GM23338 (cell line): ENCODE results near the gene ADCY1. TPM values are rescaled to one million over a fixed set of nuclear protein-coding genes. Genes with fewer than 3 reads are reported as not detected.

Source experiments
- ATAC-seq: fragments of 200-7000 bp; cut with Tn5 transposase; 3 replicates; pipeline ENCODE4 v1.9.1; 2020
- DNase-seq: peaks from one replicate; pipeline ENCODE4 v3.0.0-alpha.2; 2015; ENCODE audit warnings: low spot score
- H2AFZ ChIP-seq: fragments of 200-600 bp; sonication (generic); 2 replicates; pipeline ENCODE4 v1.8.0; 2016; ENCODE audit warnings: antibody characterized with exemption, mild to moderate bottlenecking, moderate library complexity
- H3F3A ChIP-seq: fragments of 200-600 bp; sonication (generic); replicated peaks from 2 replicates; pipeline ENCODE4 v1.8.0; 2017; ENCODE audit warnings: antibody characterized with exemption, mixed run types, low read depth
- H3K27ac ChIP-seq: fragments of 200-600 bp; sonication (generic); 2 replicates; pipeline ENCODE4 v1.6.1; 2016; ENCODE audit warnings: low read depth
- H3K27me3 ChIP-seq: fragments of 200-600 bp; sonication (generic); 2 replicates; pipeline ENCODE4 v1.8.0; 2016; ENCODE audit warnings: mild to moderate bottlenecking, mixed run types, moderate library complexity; ENCODE audit not compliant: insufficient read depth
- H3K36me3 ChIP-seq: fragments of 200-600 bp; sonication (generic); 2 replicates; pipeline ENCODE4 v1.8.0; 2016; ENCODE audit warnings: mild to moderate bottlenecking; ENCODE audit not compliant: insufficient read depth
- H3K4me1 ChIP-seq: fragments of 200-600 bp; sonication (generic); 2 replicates; pipeline ENCODE4 v1.8.0; 2016; ENCODE audit warnings: mild to moderate bottlenecking, moderate library complexity; ENCODE audit not compliant: insufficient read depth
- H3K4me2 ChIP-seq: fragments of 200-600 bp; sonication (generic); 2 replicates; pipeline ENCODE4 v1.7.1; 2017; ENCODE audit warnings: mixed run types
- H3K4me3 ChIP-seq: fragments of 200-600 bp; sonication (generic); 2 replicates; pipeline ENCODE4 v1.6.1; 2016; ENCODE audit warnings: mixed run types
- H3K79me2 ChIP-seq: fragments of 200-600 bp; sonication (generic); replicated peaks from 2 replicates; pipeline ENCODE4 v1.8.0; 2017; ENCODE audit warnings: mild to moderate bottlenecking; ENCODE audit not compliant: insufficient read depth
- H3K9me2 ChIP-seq: fragments of 200-600 bp; sonication (generic); 2 replicates; pipeline ENCODE4 v1.8.0; 2017; ENCODE audit not compliant: insufficient read depth
- H4K20me1 ChIP-seq: fragments of 200-600 bp; sonication (generic); replicated peaks from 2 replicates; pipeline ENCODE4 v1.8.0; 2017; ENCODE audit warnings: mild to moderate bottlenecking; ENCODE audit not compliant: insufficient read depth
- H3K27ac Mint-ChIP-seq: 2 replicates; pipeline ENCODE4 v1.8.0; 2020; ENCODE audit warnings: inconsistent platforms, mild to moderate bottlenecking, moderate library complexity, mixed read lengths
- H3K27me3 Mint-ChIP-seq: 3 replicates; pipeline ENCODE4 v1.8.0; 2022; ENCODE audit warnings: low read depth, mild to moderate bottlenecking, moderate library complexity, mixed read lengths, inconsistent platforms; ENCODE audit not compliant: insufficient read depth, poor library complexity
- H3K36me3 Mint-ChIP-seq: 3 replicates; pipeline ENCODE4 v1.8.0; 2021; ENCODE audit warnings: low read depth, mild to moderate bottlenecking, inconsistent platforms, moderate library complexity, mixed read lengths
- H3K4me1 Mint-ChIP-seq: 3 replicates; pipeline ENCODE4 v1.8.0; 2020; ENCODE audit warnings: mild to moderate bottlenecking, inconsistent platforms, mixed read lengths
- H3K4me3 Mint-ChIP-seq: 3 replicates; pipeline ENCODE4 v1.8.0; 2021; ENCODE audit warnings: moderate library complexity, mild to moderate bottlenecking, inconsistent platforms, mixed read lengths
- H3K9me3 Mint-ChIP-seq: 3 replicates; pipeline ENCODE4 v1.8.0; 2020; ENCODE audit warnings: moderate library complexity, mild to moderate bottlenecking, inconsistent platforms, mixed read lengths
- CREB1 ChIP-seq: fragments of 250-450 bp; sonication (Bioruptor Pico); IDR thresholded peaks from 2 replicates; pipeline ENCODE4 v1.5.0; 2020; ENCODE audit warnings: low read depth, mild to moderate bottlenecking, moderate library complexity
- ETS1 ChIP-seq: IDR thresholded peaks from 2 replicates; pipeline ENCODE4 v1.6.1; 2016; ENCODE audit warnings: antibody characterized with exemption
- EZH2phosphoT487 ChIP-seq: fragments of 200-600 bp; sonication (generic); IDR thresholded peaks from one replicate; pipeline ENCODE4 v1.8.1; 2018; ENCODE audit warnings: antibody characterized with exemption; ENCODE audit not compliant: unreplicated experiment
- JUNB ChIP-seq: IDR thresholded peaks from one replicate; pipeline ENCODE4 v1.6.1; 2016; ENCODE audit warnings: antibody characterized with exemption; ENCODE audit not compliant: unreplicated experiment
- NANOG ChIP-seq: IDR thresholded peaks from 2 replicates; pipeline ENCODE4 v1.6.1; 2016; ENCODE audit warnings: antibody characterized with exemption, borderline replicate concordance
- ZNF114 ChIP-seq: fragments of 250-450 bp; sonication (Bioruptor Pico); IDR thresholded peaks from 2 replicates; pipeline ENCODE4 v1.5.0; 2020; ENCODE audit warnings: mild to moderate bottlenecking, moderate library complexity
- polyA plus RNA-seq: library from polyadenylated mRNA; unstranded; fragments of >200 nt; fragmentation: Nextera tagmentation; extraction: Ambion mirVana; gene quantifications from 2 replicates; pipeline ENCODE4 v1.2.1, GENCODE V29; 2016
- total RNA-seq: library from RNA; depleted of rRNA; stranded (reverse); fragments of >200 nt; shearing (Covaris generic); gene quantifications from 2 replicates; pipeline ENCODE4 v1.2.3, GENCODE V29; 2014
- TF ChIP-seq, protein P1 (sequence below): fragments of 250-450 bp; sonication (Bioruptor Pico); IDR thresholded peaks from 2 replicates; pipeline ENCODE4 v1.5.0; 2020; ENCODE audit warnings: mild to moderate bottlenecking, moderate library complexity

The ADCY1 gene
- total and polyA plus RNA-seq, 2 experiments from 2014 or later, result 2.3 to 18.7 TPM

DNA sequence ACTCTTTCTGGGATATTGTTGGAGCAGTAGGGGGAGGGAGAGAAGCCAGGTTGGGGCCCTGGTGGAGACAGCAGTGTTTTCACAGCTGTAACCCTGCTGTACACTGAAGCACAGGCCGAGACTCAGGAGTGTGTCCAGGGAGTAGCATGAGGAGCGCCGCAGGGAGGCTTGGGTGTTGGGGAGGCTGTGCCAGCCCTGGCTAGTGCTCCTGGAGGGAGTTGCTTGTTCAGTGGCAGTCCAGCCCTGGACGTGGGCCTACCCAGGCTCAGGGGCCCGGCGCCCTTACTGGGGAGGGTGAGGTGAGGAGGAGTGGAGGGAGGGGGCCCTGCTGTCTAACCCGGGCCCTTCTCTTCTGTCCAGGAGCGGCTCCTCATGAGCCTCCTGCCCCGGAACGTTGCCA lies 35.9 kb downstream of the ADCY1 start (continued):
- TF ChIP-seq, protein P1, sequence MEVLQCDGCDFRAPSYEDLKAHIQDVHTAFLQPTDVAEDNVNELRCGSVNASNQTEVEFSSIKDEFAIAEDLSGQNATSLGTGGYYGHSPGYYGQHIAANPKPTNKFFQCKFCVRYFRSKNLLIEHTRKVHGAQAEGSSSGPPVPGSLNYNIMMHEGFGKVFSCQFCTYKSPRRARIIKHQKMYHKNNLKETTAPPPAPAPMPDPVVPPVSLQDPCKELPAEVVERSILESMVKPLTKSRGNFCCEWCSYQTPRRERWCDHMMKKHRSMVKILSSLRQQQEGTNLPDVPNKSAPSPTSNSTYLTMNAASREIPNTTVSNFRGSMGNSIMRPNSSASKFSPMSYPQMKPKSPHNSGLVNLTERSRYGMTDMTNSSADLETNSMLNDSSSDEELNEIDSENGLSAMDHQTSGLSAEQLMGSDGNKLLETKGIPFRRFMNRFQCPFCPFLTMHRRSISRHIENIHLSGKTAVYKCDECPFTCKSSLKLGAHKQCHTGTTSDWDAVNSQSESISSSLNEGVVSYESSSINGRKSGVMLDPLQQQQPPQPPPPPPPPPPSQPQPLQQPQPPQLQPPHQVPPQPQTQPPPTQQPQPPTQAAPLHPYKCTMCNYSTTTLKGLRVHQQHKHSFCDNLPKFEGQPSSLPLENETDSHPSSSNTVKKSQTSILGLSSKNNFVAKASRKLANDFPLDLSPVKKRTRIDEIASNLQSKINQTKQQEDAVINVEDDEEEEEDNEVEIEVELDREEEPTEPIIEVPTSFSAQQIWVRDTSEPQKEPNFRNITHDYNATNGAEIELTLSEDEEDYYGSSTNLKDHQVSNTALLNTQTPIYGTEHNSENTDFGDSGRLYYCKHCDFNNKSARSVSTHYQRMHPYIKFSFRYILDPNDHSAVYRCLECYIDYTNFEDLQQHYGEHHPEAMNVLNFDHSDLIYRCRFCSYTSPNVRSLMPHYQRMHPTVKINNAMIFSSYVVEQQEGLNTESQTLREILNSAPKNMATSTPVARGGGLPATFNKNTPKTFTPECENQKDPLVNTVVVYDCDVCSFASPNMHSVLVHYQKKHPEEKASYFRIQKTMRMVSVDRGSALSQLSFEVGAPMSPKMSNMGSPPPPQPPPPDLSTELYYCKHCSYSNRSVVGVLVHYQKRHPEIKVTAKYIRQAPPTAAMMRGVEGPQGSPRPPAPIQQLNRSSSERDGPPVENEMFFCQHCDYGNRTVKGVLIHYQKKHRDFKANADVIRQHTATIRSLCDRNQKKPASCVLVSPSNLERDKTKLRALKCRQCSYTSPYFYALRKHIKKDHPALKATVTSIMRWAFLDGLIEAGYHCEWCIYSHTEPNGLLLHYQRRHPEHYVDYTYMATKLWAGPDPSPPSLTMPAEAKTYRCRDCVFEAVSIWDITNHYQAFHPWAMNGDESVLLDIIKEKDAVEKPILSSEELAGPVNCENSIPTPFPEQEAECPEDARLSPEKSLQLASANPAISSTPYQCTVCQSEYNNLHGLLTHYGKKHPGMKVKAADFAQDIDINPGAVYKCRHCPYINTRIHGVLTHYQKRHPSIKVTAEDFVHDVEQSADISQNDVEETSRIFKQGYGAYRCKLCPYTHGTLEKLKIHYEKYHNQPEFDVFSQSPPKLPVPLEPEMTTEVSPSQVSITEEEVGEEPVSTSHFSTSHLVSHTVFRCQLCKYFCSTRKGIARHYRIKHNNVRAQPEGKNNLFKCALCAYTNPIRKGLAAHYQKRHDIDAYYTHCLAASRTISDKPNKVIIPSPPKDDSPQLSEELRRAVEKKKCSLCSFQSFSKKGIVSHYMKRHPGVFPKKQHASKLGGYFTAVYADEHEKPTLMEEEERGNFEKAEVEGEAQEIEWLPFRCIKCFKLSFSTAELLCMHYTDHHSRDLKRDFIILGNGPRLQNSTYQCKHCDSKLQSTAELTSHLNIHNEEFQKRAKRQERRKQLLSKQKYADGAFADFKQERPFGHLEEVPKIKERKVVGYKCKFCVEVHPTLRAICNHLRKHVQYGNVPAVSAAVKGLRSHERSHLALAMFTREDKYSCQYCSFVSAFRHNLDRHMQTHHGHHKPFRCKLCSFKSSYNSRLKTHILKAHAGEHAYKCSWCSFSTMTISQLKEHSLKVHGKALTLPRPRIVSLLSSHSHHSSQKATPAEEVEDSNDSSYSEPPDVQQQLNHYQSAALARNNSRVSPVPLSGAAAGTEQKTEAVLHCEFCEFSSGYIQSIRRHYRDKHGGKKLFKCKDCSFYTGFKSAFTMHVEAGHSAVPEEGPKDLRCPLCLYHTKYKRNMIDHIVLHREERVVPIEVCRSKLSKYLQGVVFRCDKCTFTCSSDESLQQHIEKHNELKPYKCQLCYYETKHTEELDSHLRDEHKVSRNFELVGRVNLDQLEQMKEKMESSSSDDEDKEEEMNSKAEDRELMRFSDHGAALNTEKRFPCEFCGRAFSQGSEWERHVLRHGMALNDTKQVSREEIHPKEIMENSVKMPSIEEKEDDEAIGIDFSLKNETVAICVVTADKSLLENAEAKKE (CRISPR knock-in tag), result no peak
- no peak for TF ChIP-seq JUNB

DNA sequence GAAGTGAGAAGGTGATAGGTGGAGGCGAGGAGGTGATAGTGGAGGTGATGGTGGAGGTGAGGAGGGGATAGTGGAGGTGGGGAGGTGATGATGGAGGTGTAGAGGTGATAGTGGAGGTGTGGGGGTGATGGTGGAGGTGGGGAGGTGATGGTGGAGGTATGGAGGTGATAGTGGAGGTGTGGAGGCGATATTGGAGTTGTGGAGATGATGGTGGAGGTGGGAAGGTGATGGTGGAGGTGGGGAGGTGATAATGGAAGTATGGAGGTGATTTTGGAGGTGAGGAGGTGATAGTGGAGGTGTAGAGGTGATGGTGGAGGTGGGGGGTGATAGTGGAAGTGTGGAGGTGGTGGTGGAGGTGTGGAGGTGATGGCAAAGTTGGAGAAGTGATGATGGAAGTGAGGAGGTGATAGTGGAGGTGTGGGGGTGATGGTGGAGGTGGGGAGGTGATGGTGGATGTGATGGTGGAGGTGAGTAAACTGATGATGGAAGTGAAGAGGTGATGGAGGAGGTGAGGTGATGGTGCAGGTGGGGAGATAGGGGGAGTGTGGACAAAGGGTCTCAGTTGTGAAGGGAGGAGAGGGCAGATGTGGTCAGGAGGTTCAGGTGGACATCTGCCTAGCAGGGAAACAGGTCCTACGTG lies 36.6 kb downstream of the ADCY1 start:
- no peaks in the 10 kb centered on the region for H3K9me2 ChIP-seq
- H4K20me1 ChIP-seq, result no peaks in the 10 kb centered on the region
- no peaks in the 10 kb centered on the region for H3K4me1 ChIP-seq
- no peaks in the 10 kb centered on the region for H3K27me3 ChIP-seq
- TF ChIP-seq CREB1 (CRISPR knock-in tag), result no peak
- TF ChIP-seq NANOG, result no peak
- TF ChIP-seq ETS1, result no peak
- no peak for TF ChIP-seq EZH2phosphoT487
- TF ChIP-seq ZNF114 (CRISPR knock-in tag), result no peak
- Mint-ChIP-seq H3K36me3 (peaks cover 67% of the 10 kb centered on the region), H3K27ac (no peak overlapping the region), H3K9me3 (peaks cover 21% of the 10 kb centered on the region), H3K27me3 (peaks cover 7% of the 10 kb centered on the region), H3K4me1 (no peaks in the 10 kb centered on the region), H3K4me3 (no peak overlapping the region)
- no peak overlapping the region for H3K4me2 ChIP-seq
- H2AFZ ChIP-seq, result no peak overlapping the region
- H3K79me2 ChIP-seq, result peaks cover 11% of the 10 kb centered on the region
- H3K36me3 ChIP-seq, result no peaks in the 10 kb centered on the region
- H3F3A ChIP-seq, result no peaks in the 10 kb centered on the region
- H3K27ac ChIP-seq, result no peak overlapping the region
- no peak for DNase-seq
- ATAC-seq, result no peak
- no peak overlapping the region for H3K4me3 ChIP-seq
